Psoas muscle (tissue), 8 donors: Measurements from ENCODE around the gene HAGH. TPM values are rescaled to one million over a fixed set of nuclear protein-coding genes. Genes with fewer than 3 reads are reported as not detected.

Source experiments
- ATAC-seq, 4 donors: fragments of 200-7000 bp; cut with Tn5 transposase; one replicate each; pipeline ENCODE4 v1.9.1; 2020; ENCODE audit warnings: moderate library complexity in 3 of 4, mild to moderate bottlenecking in 2 of 4
- DNase-seq, 2 donors: peaks; one replicate each; pipeline ENCODE4 v3.0.0-alpha.2; 2020
- H3K27ac ChIP-seq: fragments of 200-600 bp; one replicate; pipeline ENCODE4 v1.8.0; 2022
- H3K27me3 ChIP-seq, 3 donors: fragments of 200-600 bp in 1 of 3; one replicate each; pipeline versions ENCODE4 v1.6.1 to v1.8.0; 2013 to 2022; ENCODE audit warnings: low read length in 2 of 3, mild to moderate bottlenecking in 2 of 3, moderate library complexity in 1 of 3; ENCODE audit not compliant: insufficient read depth in 3 of 3
- H3K36me3 ChIP-seq, 2 donors: fragments of 200-600 bp in 1 of 2; one replicate each; pipeline versions ENCODE4 v1.6.1 to v1.8.0; 2013 to 2022; ENCODE audit warnings: low read depth in 1 of 2, mild to moderate bottlenecking in 1 of 2, moderate library complexity in 1 of 2; ENCODE audit not compliant: insufficient read depth in 1 of 2
- H3K4me1 ChIP-seq: fragments of 200-600 bp; one replicate; pipeline ENCODE4 v1.8.0; 2022
- H3K4me3 ChIP-seq: fragments of 200-600 bp; one replicate; pipeline ENCODE4 v1.8.0; 2022; ENCODE audit warnings: mild to moderate bottlenecking
- H3K9me3 ChIP-seq: fragments of 200-600 bp; one replicate; pipeline ENCODE4 v1.8.0; 2022
- WGBS, 3 donors: extraction: QIAGEN DNeasy Blood & Tissue Kit; methylation state at CpG; one replicate each; pipeline versions ENCODE4 v1.1.6 to v1.1.7; 2013; 5-methylcytosine and 5-hydroxymethylcytosine counted together
- intact Hi-C, 2 donors: fragments of 100-400 bp; cut with DNase I; formaldehyde crosslinking; loops; one replicate each; pipeline versions ENCODE4 v1.11.0 to v1.14.2; 2022
- polyA plus RNA-seq, 3 donors: library from polyadenylated mRNA; stranded (reverse); fragments of 200-250 nt; gene quantifications; one replicate each; pipeline ENCODE4 v1.2.3, GENCODE V29; 2013
- total RNA-seq, 4 donors: library from RNA; stranded (reverse); fragmentation: NEBNext Ultra II Directional in 2 of 4; extraction: Animal tissue kit (Norgen Biotek cat#: 25700) in 2 of 4; gene quantifications; one replicate each; pipeline versions ENCODE4 v1.2.1 to v1.2.4, GENCODE V29; 2021 to 2023
- TF ChIP-seq, protein P1 (sequence below): fragments of 200-600 bp; IDR thresholded peaks from one replicate; pipeline ENCODE4 v1.8.0; 2022; ENCODE audit warnings: antibody characterized with exemption
- donor health status: healthy with polysubstance abuse.
- donor health status: DM: no; HTN: no; CAD: no; lungs with moderate emphysema.
- donor health status: Bipolar disorder and iron deficiency.
- donor health status: healthy.
- donor health status: DM: yes; HTN: yes; CAD: no.
- donor health status: DM: no; HTN: no; CAD: no.
- donor health status: DM: no; HTN: no; CAD: no.
- donor health status: DM: yes; HTN: yes; CAD: no.

Gene HAGH
- total and polyA plus RNA-seq, 7 donors, result 112 to 277 (median 160) TPM

DNA sequence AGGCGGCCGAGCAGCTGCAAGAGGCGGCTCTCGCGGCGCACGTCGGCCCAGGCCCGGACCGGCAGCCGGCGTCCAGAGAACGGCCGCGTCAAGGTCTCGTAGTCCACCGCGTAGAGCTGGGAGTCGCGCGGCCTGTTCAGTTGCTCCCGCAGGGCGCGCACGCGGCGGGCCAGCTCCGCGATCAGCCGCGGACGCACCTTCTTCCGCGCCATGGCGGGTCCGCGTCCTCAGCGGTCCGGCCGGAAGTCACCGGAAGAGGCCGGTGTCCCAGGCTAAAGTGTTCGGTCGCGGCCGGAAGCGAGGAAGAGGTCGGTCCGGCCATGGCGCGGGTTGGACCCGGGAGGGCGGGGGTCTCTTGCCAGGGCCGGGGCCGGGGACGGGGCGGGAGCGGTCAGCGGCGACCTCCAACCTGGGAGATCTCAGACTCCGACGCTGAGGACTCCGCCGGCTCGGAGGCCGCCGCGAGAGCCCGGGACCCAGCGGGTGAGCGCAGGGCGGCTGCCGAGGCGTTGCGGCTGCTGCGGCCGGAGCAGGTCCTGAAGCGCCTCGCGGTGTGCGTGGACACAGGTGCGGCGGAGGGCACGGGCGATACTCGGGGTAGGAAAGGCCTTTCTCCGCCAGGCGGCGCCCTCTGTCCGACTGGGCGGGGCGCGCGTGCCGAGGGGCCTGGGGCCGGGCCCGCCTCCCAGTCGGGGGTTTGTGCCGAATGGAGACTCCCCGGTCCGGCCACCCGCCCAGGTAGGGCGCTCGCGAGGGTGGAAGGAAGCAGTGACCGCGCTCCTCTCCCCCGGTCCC lies 53.5 kb downstream of the HAGH start, which contains the start of gene MRPS34:
TSS of gene MRPS34 (minus strand) at position 227 of the 795 bp plus-strand sequence. CDS start at position 212, 15 bp downstream.
- Histone ChIP-seq H3K36me3 (peaks cover 0 to 48% of the 10 kb centered on the region in 2 donors), H3K27ac (peak within 1 kb of the TSS; percentile 90), H3K27me3 (no peaks in the 10 kb centered on the region), H3K4me1 (peaks cover 18% of the 10 kb centered on the region), H3K4me3 (peak within 1 kb of the TSS; percentile 76), H3K9me3 (no peaks in the 10 kb centered on the region)
- DNase-seq (peak; percentile 87 to 92), ATAC-seq (peak; percentile 65 to 80 (median 78))
- intact Hi-C loops, result loop anchor here (5.0 to 10.0 kb wide), 2 partner anchors 66 to 172 kb away; partner anchors contain the start of genes MAPK8IP3 (in 1 of the 2) and MSRB1 (in 1 of the 2)
- TF ChIP-seq, protein P1, sequence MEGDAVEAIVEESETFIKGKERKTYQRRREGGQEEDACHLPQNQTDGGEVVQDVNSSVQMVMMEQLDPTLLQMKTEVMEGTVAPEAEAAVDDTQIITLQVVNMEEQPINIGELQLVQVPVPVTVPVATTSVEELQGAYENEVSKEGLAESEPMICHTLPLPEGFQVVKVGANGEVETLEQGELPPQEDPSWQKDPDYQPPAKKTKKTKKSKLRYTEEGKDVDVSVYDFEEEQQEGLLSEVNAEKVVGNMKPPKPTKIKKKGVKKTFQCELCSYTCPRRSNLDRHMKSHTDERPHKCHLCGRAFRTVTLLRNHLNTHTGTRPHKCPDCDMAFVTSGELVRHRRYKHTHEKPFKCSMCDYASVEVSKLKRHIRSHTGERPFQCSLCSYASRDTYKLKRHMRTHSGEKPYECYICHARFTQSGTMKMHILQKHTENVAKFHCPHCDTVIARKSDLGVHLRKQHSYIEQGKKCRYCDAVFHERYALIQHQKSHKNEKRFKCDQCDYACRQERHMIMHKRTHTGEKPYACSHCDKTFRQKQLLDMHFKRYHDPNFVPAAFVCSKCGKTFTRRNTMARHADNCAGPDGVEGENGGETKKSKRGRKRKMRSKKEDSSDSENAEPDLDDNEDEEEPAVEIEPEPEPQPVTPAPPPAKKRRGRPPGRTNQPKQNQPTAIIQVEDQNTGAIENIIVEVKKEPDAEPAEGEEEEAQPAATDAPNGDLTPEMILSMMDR, result peak; percentile 66
- 0 to 1% (median 1%) methylated on average over 62 to 108 of the region's 108 CpGs for WGBS, 3 donors

DNA sequence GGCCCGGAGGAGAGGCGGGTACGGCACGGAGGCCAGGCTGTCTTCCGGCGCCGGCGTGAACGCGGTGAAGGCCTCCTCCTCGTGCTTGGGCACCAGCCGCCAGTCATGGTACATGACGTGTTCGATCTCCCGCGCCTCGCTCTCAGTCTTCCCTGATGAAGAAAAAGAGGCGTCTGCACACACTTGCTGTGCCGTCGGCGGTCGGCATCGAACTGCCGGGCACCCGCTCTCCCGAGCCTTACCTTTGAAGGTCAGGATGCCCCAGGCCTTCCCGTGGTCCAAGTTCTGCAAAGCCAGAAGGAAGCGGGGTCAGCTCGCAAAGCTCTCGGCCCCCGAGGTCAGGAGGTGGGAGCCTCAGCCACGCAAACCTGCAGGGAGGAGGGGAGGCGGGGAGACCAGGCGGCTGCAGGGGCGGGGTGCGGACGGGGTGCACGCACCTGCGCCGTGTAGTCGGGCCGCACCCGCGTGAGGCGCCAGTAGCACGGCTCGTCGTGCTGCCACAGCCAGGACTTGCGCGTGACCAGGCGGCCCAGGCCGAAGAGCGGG lies 54.2 kb downstream of the HAGH start, which contains the start of gene EME2:
TSS of gene EME2 (plus strand) at position 449 of the 546 bp plus-strand sequence. CDS start 418 bp downstream, outside the sequence.
- TF ChIP-seq, protein P1, result no peak
- ATAC-seq (peak; percentile 7 to 13 (median 11)), DNase-seq (peak in 1 of 2 donors; percentile 61)
- Histone ChIP-seq H3K27me3 (no peaks in the 10 kb centered on the region), H3K27ac (peak within 1 kb of the TSS; percentile 90), H3K9me3 (no peaks in the 10 kb centered on the region), H3K4me1 (peaks cover 18% of the 10 kb centered on the region), H3K4me3 (peak within 1 kb of the TSS; percentile 76), H3K36me3 (peaks cover under 1 to 48% of the 10 kb centered on the region in 2 donors)
- WGBS, 3 donors, result 0 to 1% (median 1%) methylated on average over 43 to 53 of the region's 53 CpGs
- intact Hi-C loops, result loop anchor here (5.0 to 10.0 kb wide), 2 partner anchors 65 to 172 kb away; partner anchors contain the start of genes MAPK8IP3 (in 1 of the 2) and MSRB1 (in 1 of the 2)

DNA sequence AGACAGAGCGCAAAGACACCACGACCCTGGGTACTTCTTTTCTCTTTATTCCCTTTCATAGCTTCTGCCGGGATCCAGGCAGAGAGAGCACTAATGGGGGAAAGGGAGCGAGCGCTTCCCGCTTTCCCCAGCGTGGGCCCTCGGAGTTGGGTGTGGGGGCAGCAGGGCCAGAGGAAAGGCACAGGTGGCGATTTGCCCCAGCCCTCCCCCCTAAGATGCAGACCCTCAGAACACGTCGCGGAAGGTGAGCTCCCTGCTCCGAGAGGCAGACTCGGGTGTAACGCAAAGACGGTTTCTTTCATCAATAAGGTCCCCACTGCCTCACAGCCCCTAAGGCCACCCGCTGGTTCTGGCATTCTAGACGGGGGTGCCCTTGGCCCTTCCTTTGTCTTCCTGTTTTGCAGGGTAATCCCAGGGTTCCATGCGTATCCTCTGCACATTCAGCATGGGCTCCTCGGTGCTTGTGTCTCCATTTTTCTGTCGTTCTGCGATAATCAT lies 54.7 kb downstream of the HAGH start:
- TF ChIP-seq, protein P1, result no peak
- Histone ChIP-seq H3K4me3 (peak overlapping the region; percentile 76), H3K27ac (peak overlapping the region; percentile 90), H3K36me3 (peaks cover 4 to 48% of the 10 kb centered on the region in 2 donors), H3K27me3 (no peaks in the 10 kb centered on the region), H3K9me3 (no peaks in the 10 kb centered on the region), H3K4me1 (peaks cover 18% of the 10 kb centered on the region)
- 13 to 16% (median 14%) methylated on average over 20 to 22 of the region's 22 CpGs for WGBS, 3 donors
- peak in 1 of 2 donors; percentile 56 for DNase-seq
- no peak for ATAC-seq
- intact Hi-C loops, result loop anchor here (5.0 to 10.0 kb wide), 2 partner anchors 65 to 173 kb away; partner anchors contain the start of genes MAPK8IP3 (in 1 of the 2) and MSRB1 (in 1 of the 2)

DNA sequence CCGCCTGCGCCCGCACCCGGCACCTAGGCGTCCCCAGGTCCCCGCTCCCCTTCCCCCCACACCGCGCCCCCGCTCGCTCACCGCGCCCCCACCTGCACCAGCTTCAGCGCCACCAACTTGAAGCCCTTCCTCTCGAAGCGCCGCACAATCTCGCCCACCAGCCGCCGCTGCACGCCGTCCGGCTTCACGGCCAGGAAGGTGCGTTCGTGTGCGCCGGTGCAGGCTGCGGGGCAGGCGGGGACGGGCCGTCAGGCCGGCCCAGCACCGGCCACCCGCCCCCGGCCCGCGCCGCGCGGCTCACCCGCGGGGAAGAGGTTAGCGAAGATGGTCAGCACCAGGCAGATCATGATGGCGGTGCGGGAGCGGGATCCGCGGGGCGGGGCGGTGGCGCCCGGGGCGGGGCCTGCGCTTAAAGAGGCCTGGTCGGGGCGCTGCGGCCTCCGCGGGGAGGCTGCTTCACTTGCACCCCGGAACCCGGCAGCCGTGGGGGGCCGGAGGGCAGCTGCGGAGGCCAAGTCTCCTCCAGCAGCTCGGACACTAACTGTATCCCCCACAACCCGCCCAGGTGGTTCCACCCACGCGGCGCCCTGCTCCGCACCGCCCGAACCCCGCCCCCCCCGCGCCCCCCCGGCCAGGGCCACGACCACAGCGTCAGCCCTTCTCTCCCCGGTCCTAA lies 55.3 kb downstream of the HAGH start, which contains the start of gene NME3:
TSS of gene NME3 (minus strand) at position 356 of the 676 bp plus-strand sequence. CDS start at position 347, 9 bp downstream.
- intact Hi-C loops, result loop anchor here (5.0 to 10.0 kb wide), 2 partner anchors 64 to 173 kb away; partner anchors contain the start of genes MAPK8IP3 (in 1 of the 2) and MSRB1 (in 1 of the 2)
- peak; percentile 81 to 88 for DNase-seq
- H3K36me3 ChIP-seq, result peaks cover 4 to 48% of the 10 kb centered on the region in 2 donors

More for the DNA sequence above, 55.3 kb downstream of the HAGH start, which contains the start of gene NME3:
- H3K4me1 ChIP-seq, result peaks cover 18% of the 10 kb centered on the region
- WGBS, 3 donors, result 0 to 1% (median 1%) methylated on average over 42 to 79 of the region's 79 CpGs
- TF ChIP-seq, protein P1, result no peak
- H3K9me3 ChIP-seq, result no peaks in the 10 kb centered on the region
- peak within 1 kb of the TSS; percentile 90 for H3K27ac ChIP-seq
- H3K27me3 ChIP-seq, result no peaks in the 10 kb centered on the region
- peak within 1 kb of the TSS; percentile 76 for H3K4me3 ChIP-seq
- ATAC-seq, result peak; percentile 42 to 57 (median 54)
